GM21367 (cell line): ENCODE results near the gene ABCG1.

Experiments
- ATAC-seq: cut with Tn5 transposase; IDR thresholded peaks from one replicate; pipeline ENCODE4 v1.9.1; 2021; ENCODE audit not compliant: unreplicated experiment

The ABCG1 gene

DNA sequence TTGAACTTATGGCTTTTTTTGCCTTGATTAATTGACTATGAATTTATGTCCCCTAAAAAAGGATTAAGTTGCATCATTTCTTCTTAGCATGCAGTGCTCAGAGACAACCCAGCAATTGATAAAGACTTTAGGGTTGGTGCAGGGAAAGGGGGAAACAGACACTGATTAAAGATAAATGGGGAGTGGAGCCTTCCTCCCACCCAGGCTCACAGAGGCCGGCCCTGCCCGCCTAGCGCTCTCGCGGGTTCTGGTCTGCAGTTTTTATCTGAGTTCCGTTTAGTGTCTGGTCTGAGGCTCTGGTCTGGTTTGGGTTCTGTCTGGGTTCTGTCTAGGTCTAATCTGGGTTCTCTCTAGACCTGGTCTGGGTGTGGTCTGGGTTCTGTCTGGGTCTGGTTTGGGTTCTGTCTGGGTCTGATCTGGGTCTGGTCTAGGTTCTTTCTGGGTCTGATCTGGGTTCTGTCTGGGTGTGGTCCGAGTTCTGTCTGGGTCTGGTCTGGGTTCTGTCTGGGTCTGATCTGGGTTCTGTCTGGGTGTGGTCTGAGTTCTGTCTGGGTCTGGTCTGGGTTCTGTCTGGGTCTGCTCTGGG, 48.1 kb downstream of the ABCG1 start:
- ATAC-seq: no peak

- no peak for ATAC-seq
Measured at GRCh38 chr21:42269386-42269785, 50.4 kb downstream of the ABCG1 start.

- ATAC-seq: no peak
Measured at GRCh38 chr21:42271065-42271464, 52.1 kb downstream of the ABCG1 start.

DNA sequence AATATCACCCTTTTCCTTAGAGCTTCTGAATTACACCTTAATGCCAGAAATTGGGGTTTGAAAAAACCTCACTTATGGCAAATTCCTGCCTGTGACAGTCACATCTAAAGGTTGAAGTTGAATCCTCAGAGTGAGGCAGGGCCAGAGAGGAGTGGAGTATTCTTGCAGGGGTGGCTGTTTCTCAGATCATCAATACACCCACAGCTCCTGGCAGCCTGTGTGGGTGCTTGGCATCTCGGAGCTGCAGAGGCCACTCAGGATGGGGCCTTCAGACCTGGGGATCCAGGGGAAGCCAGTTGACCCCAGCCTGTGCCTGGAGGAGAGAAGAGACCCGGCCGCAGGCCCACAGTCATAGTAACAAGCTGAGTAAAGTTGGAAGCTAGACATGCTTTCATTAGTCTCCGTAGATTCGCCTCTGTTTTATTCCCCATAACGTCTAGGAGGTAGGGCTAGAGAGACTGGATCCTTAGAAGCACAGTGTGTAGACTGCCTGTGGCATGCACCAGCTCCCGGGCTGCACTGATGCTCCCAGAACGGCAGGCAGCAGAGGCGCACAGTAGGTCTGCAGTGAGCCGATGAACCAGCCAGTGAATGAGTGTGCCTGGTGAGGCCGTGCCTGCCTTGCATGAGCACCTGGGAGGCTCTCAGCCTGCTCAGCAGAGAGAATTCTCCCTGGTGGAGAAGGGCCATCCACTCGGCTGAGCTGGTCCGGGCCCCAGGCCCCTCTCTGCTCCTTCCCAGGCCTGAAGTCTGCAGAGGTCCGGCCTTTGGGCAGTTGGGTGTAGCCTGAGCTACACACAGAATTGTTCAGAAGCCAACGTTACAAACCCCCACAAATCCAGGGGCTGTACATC, 53.4 kb downstream of the ABCG1 start:
- ATAC-seq: no peak

GRCh38 chr21:42272984-42273600, 54.2 kb downstream of the ABCG1 start:
- ATAC-seq: no peak

GRCh38 chr21:42276076-42276475, 57.1 kb downstream of the ABCG1 start:
- no peak for ATAC-seq

GRCh38 chr21:42276526-42277154, 57.7 kb downstream of the ABCG1 start:
- ATAC-seq: no peak

DNA sequence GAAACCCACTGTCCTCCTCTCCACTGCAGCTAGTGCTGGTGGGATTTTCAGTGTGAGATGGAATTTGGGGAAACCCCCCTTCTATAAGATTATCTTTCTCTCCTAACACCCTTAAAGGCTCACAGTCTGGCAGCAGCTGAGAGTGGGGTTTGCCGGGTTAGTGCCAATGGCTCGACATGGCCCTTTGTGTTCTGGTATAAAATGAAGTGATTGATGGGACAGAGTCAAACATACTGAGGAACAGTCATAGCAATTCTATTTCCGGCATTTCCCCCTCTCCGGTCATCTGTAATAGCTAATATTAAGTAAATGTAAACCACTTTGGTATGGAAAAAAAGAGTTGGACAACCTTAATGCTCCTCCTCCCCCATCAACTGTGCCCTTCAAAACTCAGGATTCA, 58.7 kb downstream of the ABCG1 start:
- ATAC-seq: no peak

DNA sequence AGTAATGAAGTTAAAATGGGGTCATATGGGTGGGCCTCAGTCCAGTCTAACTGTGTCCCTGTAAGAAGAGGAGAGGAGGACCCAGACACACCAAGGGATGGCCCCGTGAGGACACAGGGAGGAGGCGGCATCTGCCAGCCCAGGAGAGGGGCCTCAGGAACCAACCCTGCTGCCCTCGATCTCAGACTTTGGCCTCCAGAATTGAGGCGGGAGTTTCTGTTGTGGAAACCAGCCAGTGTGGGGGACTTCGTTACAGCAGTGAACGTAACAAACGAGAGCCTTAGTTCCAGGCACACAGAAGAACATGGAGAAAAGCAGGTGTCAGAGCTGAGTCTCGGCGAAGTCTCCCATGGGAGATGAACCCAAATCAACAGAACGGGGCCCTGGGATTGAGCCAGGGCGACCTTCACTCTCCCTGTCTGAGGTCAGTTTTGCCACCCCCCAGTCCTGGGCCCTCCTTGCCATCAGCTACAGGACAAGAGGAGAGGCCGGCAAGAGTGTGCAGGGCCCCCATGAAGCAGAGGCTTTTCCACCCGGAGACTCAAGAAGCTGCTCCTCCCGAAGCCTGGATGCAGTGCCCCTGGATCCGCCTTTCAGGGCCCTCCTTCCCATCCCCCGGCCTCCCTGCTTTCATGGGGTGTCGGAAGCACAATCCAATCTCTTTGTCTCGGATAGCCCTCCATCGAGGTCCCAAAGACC, 59.7 kb downstream of the ABCG1 start:
- no peak for ATAC-seq

GRCh38 chr21:42279341-42279871, 60.5 kb downstream of the ABCG1 start:
- no peak for ATAC-seq

- no peak for ATAC-seq
Measured at GRCh38 chr21:42279888-42280287, 60.9 kb downstream of the ABCG1 start.

- ATAC-seq: no peak
Measured at GRCh38 chr21:42280356-42281180, 61.6 kb downstream of the ABCG1 start.

- ATAC-seq: no peak
Measured at GRCh38 chr21:42281181-42281680, 62.3 kb downstream of the ABCG1 start.

DNA sequence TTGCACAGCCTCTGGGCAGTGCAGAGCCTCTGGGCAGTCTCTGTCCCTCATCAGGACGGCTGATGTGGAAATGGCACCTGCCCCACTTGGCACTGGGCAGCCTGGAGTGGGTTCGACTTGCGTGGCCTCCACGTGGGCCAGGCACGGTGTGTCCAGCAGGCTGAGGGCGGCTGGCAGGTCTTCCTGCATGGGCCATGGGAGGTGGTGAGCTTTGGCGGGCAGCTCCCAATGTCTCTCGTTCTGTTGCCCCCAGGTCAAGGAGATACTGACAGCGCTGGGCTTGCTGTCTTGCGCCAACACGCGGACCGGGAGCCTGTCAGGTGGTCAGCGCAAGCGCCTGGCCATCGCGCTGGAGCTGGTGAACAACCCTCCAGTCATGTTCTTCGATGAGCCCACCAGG, 63.1 kb downstream of the ABCG1 start:
- ATAC-seq: no peak

- ATAC-seq: no peak
Measured at GRCh38 chr21:42282715-42283114, 63.8 kb downstream of the ABCG1 start.

DNA sequence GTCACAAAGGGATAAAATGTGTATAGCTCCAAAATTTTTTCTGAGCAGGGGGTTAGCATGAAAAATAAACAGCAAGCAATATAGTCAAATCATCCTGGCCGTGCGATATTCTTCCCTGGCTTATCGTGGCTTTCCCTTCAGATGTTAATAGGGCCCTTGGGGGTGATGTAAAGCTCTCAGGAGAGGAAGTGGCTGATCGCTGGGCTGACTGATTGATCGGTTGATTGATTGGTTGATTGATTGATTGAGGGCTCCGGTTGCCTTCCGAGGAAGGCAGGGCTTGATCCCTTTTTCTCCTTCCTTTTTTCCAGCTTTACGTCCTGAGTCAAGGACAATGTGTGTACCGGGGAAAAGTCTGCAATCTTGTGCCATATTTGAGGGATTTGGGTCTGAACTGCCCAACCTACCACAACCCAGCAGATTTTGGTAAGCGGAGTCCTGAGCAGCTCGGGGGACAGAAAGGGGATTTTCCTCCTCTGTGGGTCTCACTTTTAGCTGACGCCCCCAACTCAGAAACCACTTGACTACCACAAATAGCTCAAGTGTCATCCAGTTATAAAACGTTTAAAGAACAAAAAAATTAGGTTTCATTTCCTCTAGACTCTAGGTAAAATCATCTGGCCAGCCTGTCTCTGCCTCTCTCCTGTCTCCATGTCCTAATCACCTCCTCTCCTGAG, 66.8 kb downstream of the ABCG1 start:
- ATAC-seq: no peak

DNA sequence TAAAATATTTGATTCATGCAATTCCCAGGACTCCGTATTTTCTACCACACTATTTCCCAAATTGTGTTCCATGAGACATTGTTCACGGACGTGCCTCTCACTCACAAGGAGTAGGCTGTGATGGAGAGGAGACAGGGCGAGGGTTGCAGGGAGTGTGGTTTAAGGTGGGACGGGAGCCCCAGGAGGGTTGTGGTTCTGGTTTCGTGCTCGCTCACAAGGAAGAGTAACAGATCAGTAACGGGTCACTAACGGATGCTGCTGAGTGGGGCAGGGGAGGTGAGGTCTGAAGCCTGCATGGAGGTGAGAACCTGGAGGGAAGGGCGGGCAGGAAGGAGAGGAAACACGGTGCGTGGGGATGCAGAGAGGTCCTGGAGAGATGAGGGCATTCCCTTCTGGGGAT, 67.5 kb downstream of the ABCG1 start:
- no peak for ATAC-seq

DNA sequence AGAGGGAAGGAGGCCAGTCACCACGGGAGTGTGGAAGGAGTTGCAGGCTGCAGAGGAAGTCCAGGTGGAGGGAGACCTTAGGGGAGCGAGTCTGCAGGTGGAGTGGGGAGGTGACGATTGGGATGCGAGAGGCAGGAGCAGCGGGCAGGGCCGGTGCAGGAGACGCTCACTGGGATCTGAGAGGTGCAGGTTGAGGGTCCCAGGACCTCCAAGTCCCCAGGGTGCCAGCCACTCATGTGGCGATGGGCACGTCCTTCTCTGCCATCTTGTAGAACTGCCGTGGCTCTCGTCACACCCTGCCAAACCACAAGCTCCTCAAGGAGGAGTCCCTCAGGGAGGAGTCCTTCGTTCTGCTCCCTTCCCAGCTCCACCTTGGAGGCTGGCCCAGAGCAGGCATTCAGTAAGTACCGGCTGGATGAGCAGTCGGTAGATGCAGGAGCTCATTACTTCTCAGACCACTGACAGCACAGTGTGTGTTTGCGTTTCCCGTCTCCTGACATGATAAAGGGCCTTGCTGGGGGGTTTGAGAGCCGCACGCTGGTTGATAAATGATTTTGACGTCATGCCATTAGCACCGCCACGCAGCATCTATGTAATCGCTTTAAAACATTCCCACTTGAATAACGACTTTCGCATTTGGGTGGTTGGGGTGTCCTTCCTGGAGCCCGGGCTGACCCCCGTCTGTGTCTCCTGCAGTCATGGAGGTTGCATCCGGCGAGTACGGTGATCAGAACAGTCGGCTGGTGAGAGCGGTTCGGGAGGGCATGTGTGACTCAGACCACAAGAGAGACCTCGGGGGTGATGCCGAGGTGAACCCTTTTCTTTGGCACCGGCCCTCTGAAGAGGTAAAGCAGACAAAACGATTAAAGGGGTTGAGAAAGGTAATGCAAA, 68.5 kb downstream of the ABCG1 start:
- no peak for ATAC-seq
